Keratinocyte (primary cell): ENCODE results near the gene SMPD3.

Experiments used
- CTCF ChIP-seq, 3 experiments: IDR thresholded peaks in 1 of 3; conservative IDR thresholded peaks in 1 of 3; optimal IDR thresholded peaks in 1 of 3; 2 replicates in 2 of 3; 3 replicates in 1 of 3; pipeline versions ENCODE3 to v1.5.1; 2011; ENCODE audit warnings: low read length in 3 of 3, mild to moderate bottlenecking in 3 of 3, moderate library complexity in 2 of 3, control low read depth in 1 of 3, inconsistent platforms in 1 of 3; ENCODE audit not compliant: insufficient read depth in 2 of 3; ENCODE audit errors: extremely low read depth in 1 of 3
- EZH2 ChIP-seq: IDR thresholded peaks from one replicate; pipeline ENCODE4 v1.6.1; 2012; ENCODE audit warnings: inconsistent platforms, mild to moderate bottlenecking, low read length, moderate library complexity

- TF ChIP-seq CTCF (optimal IDR thresholded peaks at IDR 0.05 in 1 of 3, IDR thresholded peaks at IDR 0.05 in 1 of 3, conservative IDR thresholded peaks at IDR 0.05 in 1 of 3; ENCODE audit: extremely low read depth in 1 of 3, insufficient read depth in 2 of 3, low read length in 3 of 3) (no peak), EZH2 (no peak)
These were observed 48.9 kb downstream of the SMPD3 start for GRCh38 chr16:68399456-68399855.
